ENCODE results near the gene TSGA10.
"Not testable (repeated sequence)": the region's sequence is repeated elsewhere in the genome, so short reads cannot be mapped to it uniquely, and the experiment has no call there.

The TSGA10 gene

GRCh38 chr2:99079226-99079625 lies 75.5 kb downstream of the TSGA10 start:
- no peak for DNase-seq (ENCODE audit: low read depth in 2 of 2)

GRCh38 chr2:99072551-99072950 lies 82.2 kb downstream of the TSGA10 start:
- DNase-seq (ENCODE audit: low read depth in 2 of 2): no peak

DNA sequence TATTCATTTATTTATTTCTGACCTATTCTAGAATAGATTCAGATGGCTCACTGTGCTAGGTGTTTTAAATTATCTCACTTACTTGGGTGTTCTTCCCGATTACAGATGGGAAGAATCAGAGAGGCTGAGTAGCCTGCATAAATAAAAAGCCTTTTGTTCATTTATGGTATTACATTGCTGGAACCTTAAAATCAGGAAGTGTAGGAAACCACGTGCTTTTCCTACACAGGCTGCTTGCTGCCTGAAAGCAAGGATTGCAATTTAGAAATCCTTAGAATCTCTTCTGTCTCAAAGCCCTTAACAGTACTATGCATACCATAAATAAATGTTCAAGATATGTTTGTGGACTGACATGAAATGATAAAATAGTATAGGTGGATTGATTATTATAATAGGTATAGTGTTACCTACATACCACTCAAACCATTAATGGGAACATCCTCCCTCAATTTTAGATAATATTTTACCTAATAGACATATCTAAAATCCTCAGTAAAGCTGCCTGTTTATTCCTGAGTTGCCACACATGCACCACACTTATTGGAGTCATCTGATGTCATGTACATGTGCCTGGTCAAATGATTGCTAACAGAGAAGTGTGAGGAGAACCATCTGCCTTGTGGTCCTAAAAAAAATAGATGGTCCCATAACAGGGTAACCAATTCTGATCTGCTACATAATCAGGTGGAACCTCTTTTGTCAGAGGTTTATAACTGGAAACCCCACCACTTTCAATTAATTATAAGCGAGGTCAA lies 86.7 kb downstream of the TSGA10 start:
- DNase-seq (ENCODE audit: low read depth in 2 of 2): no peak

DNA sequence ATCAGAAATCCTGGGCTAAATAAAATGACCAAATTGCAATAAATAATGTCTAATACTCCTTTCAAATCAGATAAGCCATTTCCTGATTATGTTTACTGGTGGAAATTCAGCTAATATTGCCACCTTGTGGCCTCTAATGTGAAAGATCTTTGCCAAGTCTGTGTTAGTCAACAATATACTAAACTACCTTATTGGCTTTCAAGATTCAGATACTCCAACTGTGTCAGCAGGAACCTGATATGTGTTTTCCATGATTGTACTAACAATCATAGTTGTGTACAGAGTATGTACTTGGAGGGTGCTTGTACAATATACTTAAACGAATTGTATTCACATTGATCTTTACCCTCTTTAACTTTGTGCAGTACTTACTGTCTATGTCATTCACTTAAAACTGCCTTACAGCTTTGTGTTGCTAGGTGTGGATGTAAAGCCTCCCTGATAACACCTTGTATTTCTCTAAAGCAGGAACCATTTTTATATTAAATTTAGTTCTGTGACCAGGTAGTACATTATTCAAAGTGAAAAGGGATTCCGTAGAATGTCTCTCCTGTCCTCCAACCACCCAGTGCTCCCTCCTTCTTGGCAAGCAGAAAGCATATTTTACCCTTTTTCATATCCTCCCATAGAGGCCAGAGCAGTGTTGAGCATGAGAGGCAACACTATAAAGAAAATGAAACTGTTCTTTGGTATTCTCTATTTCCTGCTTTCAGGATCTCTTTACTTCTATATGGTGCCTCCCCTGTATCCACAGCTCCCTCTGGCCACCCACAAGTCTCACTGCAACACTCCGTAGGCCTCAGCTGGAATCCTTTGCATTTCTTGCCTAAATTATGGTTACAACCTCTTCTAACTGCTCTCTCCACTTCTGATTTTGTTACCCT lies 88.4 kb downstream of the TSGA10 start:
- DNase-seq (ENCODE audit: low read depth in 2 of 2): peak in 1 of 2 donors; percentile 7

DNA sequence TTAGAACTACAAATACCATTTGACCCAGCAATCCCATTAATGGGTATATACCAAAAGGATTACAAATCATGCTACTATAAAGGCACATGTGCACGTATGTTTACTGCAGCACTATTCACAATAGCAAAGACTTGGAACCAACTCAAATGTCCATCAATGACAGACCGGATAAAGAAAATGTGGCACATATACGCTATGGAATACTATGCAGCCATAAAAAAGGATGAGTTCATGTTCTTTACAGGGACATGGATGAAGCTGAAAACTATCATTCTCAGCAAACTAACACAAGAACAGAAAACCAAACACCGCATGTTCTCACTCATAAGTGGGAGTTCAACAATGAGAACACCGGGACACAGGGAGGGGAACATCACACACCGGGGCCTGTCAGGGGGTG lies 105.6 kb downstream of the TSGA10 start:
- DNase-seq (ENCODE audit: low read depth in 2 of 2): not testable (repeated sequence)

DNA sequence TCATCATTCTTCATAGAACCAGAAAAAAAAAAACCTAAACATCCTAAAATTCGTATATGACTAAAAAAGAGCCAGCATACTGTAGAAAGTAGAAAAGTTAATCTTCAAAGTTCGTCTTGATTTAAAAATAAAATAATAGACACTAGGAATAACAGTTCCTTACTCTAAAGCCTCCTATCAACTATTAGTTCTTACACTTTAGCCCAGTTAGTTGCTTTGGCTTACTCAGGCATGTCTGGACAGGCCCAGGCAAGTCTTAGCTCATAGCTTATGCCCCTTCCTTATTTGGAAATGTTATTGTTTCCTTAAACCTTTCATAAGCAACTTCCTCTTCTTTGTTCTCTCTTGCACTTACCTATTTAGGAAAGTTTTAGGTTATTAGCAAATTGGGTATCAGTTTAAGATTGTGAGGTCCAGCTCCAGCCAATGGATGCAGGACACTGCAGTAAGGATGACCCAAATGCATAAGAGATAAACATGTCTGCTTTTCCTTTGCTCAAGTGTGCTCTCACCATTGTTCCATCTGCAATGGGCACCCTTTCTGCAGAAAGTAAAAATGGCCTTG lies 113.9 kb downstream of the TSGA10 start:
- DNase-seq (ENCODE audit: low read depth in 2 of 2): not testable (repeated sequence)

- no peak for DNase-seq (ENCODE audit: low read depth in 2 of 2)
These were observed 118.8 kb downstream of the TSGA10 start for GRCh38 chr2:99035920-99036319.

GRCh38 chr2:99032786-99033185 lies 122.0 kb downstream of the TSGA10 start:
- DNase-seq (ENCODE audit: low read depth in 2 of 2): no peak

DNA sequence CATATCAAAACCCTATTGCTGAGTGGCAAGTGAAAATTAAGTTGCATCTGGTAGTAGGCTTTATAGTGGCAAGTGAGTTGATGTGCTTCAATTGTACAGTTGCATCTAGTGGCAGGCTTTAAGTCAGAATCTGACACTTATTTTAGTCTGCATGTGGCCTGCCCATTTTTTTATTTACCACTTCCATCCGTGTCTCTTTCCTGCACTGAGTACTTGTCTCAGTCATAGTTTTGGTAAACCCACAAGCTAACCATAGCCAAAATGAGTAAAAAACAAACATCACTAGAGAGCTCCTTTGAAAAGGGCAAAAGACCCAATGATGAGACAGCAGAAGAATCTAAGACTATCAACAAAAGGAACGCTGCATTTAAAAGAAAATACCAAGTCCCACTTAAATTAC lies 122.7 kb downstream of the TSGA10 start:
- no peak for DNase-seq (ENCODE audit: low read depth in 2 of 2)

DNA sequence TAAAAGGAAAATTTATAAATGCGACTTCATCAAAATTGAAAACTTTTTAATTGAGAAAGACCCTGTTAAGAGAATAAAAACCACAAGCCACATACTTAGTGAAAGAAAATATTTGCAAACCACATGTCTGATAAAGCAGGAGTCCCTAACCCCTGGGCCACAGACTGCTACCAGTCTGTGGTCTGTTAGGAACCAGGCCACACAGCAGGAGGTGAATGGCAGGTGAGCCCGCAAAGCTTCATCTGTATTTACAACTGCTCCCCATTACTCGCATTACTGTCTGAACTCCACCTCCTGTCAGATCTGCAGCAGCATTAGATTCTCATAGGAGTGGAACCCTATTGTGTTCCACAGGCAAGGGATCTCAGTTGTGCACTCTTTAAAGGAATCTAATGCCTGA lies 123.3 kb downstream of the TSGA10 start:
- no peak for DNase-seq (ENCODE audit: low read depth in 2 of 2)

DNA sequence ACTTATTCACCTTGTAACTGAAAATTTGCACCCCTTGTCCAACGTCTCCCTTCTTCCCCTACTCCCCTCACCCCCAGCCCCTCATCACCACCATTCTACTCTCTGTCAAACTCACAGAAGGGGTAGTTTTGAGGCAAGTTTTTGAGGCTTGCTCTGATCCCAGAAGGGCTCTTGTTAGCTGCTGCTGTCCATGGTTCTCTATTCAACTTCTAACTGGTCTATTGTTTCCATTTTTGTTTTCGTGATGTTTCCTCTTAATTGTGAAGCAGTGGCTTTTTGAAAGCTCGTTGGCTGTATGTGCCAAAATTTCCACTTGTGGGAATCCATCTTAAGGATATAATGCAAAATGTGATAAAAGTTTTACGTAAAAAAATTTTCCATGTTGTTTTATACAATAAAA lies 126.2 kb downstream of the TSGA10 start:
- no peak for DNase-seq (ENCODE audit: low read depth in 2 of 2)

- no peak for DNase-seq (ENCODE audit: low read depth in 2 of 2)
These were observed 126.9 kb downstream of the TSGA10 start for GRCh38 chr2:99027856-99028255.

DNA sequence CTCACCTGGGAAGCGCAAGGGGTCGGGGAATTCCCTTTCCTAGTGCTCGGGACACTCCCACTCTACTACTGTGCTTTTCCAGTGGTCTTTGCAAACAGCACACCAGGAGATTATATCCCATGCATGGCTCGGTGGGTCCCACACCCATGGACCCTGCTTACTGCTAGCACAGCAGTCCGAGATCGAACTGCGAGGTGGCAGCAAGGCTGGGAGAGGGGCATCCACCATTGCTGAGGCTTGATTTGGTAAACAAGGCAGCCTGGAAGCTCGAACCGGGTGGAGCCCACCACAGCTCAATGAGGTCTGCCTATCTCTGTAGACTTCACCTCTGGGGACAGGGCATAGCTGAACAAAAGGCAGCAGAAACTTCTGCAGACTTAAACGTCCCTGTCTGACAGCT lies 154.0 kb downstream of the TSGA10 start:
- no peak for DNase-seq (ENCODE audit: low read depth in 2 of 2)

DNA sequence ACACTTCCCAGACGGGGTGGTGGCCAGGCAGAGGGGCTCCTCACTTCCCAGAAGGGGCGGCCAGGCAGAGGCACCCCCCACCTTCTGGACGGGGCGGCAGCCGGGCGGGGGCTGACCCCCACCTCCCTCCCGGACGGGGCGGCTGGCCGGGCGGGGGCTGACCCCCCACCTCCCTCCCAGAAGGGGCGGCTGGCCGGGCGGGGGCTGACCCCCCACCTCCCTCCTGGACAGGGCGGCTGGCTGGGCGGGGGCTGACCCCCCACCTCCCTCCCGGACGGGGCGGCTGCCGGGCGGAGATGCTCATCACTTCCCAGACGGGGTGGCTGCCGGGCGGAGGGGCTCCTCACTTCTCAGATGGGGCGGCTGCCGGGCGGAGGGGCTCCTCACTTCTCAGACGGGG lies 166.0 kb downstream of the TSGA10 start:
- not testable (repeated sequence) for DNase-seq (ENCODE audit: low read depth in 2 of 2)

DNA sequence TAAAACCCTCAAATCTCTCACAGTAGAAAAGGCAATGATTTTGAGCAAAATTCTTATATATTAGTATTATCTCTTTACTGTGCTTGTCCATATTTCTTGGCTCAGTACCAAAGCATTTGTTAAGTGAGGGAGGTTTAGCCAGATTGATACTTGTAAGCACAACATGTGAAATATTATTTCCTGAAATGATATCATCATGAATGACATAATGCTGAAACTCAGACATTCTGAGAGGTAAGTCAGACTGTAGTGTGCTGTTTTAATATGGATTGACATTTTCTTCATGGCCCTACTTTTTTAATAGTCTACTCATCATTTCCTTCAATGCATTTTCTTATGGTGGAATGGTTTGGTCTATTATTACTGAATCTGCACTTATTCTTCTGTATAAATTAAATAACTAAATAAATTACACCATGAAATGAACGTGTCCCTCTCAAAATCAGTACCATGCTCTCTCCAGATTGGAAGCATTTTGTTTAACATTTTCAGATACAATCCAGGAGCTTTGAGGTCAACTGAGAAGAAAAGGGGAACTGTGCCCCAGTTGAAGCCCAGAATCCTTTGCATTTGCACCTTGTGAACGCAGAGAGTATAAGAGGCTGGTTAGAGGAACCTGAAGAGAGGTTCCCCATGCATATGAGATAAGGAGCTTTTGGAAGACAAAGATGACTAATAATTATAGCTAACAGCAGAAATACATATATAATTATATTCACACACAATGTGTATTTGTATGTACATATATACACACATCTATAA lies 168.7 kb downstream of the TSGA10 start:
- DNase-seq (ENCODE audit: low read depth in 2 of 2): no peak

- DNase-seq (ENCODE audit: low read depth in 2 of 2): no peak
These were observed 179.1 kb downstream of the TSGA10 start for GRCh38 chr2:98975611-98976010.

DNA sequence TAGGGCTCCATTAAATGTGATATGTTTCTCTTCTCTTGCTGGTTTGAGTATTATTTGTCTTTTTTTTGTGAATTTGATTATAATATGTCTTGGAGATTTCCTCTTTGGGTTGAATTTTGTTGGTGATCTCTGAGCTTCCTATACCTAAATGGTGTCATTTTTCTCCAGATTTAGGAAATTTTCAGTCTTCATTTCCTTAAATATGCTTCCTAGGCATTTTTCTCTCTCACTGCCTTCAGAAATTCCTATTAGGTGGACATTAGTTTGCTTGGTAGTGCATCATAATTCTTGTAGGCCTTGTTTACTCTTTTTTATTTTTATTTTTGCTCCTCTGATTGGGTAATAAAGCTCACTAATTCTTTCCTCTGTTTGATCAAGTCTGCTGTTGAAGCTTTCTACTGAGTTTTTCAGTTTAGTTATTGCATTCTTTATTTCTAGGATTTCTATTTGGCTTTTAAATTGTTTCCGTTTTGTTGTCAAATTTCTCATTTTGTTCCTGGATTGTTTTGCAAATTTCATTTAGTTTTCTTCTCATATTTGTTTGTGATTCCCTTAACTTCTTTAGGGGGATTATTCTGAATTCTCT lies 182.1 kb downstream of the TSGA10 start:
- DNase-seq (ENCODE audit: low read depth in 2 of 2): no peak

DNA sequence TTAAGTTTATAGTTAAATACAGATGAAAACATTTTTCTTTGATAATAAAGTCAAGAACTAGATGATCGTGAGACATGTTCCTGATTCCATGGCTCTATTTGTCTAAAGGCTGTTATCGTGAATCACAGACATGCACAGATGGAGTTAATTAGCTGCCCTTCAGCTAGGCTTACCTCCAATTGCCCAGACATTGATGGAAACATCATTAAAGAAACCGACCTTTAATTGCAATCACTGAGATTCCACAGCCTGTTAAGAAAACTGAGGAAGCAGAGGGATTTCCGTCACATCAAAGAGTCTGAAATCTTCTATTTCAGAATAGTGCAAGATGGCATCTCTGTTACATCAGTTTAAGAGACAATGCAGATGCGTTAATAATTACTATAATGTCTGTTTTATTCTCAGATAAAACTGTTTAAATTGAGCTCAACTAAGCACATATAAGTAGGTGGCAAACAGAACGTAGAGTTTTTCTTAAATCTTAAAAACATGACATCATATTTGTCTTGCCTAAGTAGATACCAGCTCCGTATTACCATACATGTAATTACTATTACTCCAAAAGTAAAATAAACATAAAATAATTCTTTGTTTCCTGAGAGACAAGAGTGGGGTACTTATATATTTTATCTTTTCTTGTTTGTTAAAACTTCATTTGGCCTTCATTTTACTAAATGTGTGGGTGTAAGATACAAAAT lies 194.8 kb downstream of the TSGA10 start:
- no peak for DNase-seq (ENCODE audit: low read depth in 2 of 2)

- no peak for DNase-seq (ENCODE audit: low read depth in 2 of 2)
These were observed 201.8 kb downstream of the TSGA10 start for GRCh38 chr2:98952966-98953365.

DNA sequence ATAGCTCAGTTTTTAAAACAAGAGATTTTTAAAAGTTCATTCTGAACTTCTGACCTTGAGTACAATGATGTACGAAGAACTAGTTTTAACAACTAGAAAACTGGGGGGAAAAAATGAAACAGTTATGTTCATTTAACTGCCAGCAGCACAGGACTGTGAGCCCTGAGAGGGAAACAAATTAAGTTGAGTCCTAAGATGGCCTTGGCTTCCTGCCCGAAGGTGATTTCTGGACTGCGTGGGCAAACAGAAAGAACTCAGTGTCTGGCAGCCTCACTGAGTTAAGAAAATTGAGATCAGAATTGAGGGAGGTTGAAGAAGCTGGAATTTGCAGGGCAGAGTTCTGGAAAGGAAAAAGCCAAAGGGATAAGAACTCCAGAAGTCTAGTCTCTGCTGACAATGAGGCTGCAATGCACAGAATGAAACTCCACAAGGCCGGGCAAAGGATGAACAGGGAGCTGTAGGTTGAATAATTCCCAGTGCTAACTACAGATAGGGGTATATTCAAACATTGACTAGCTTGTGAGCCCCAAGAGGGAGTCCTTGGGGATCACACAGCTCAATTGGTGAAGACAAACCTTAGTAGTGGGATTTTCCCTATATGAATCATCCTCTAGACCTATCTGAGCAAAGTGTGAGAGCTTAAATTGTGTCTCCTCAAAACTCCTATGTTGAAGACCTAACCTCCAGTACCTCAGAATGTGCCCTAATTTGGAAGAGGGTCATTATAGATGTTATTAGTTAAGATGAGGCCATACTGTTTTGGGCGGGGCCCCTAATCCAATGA lies 205.6 kb downstream of the TSGA10 start:
- DNase-seq (ENCODE audit: low read depth in 2 of 2): no peak
